SIG-M5 (cell line): Measurements from ENCODE around the gene USH1G.

Source experiments
- DNase-seq: peaks from one replicate; lab custom pipeline; 2025; lab: John Stamatoyannopoulos, UW

Gene USH1G

GRCh38 chr17:74954115-74954514, 31.1 kb upstream of the USH1G start:
- DNase-seq, result no peak

DNA sequence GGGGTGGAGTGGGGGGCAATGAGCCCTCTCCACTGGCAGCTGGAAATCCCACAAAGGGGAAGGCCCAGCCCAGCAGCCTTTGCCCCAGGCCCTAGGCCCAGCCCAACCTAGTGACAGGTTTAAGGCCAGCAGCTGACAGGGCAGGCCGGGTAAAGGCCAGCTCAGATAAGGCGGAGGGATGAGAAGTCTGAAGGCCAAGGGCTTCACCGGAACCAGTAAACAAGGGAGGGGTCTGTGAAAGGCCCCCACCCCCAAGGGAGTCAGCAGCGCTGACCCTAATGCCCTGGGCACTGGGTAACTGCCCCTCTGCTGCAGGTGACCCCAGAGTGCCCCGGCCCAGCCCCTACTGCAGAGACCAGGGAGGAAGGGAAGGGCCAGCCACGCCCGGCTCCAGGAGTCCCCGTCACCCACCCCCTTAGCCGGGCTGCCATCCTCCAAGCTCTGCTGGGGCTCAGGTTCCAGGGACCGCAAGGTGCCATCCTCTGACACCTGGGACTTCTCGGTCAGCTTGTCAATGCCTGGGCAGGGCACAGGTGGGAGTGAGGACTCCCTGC, 30.2 kb upstream of the USH1G start:
- DNase-seq, result no peak

- no peak for DNase-seq
Observed at GRCh38 chr17:74952431-74953133, 29.5 kb upstream of the USH1G start.

DNA sequence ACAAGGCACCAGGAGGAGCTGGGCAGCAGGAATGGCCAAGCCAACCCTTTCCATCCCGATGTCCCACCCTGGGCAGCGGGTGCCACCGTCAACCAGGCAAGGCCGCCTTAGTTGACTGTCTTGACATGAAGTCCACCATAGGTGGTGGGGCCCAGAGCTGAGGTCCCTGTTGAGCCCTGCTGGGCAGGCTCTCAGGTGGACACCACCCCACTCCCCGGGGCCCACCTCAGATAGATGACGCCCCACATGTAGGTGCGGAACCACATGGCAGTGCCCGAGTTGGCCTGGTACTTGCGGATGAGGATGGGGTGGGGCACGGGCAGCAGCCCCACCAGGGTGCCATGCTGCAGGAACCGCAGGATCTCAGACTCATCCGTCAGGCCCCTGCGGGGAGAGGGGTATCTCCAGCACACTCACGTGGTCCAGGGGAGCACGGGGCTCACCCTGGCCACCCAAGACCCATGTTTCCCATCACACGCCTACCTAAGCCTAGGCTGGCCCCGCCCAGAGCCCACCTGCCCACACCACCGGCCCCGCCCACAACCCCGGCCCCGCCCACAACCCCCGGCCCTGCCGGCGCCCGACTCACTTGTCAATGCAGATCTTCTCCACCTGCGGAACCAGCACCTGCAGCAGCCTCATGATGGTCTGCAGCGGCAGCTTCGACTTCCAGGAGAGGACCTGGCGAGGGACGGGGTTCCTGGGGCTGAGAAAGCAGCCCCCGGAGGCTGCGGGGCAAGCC, 28.8 kb upstream of the USH1G start:
- no peak for DNase-seq

- DNase-seq, result no peak
Observed at GRCh38 chr17:74951065-74951464, 28.0 kb upstream of the USH1G start.

GRCh38 chr17:74950207-74950606, 27.2 kb upstream of the USH1G start:
- no peak for DNase-seq

DNA sequence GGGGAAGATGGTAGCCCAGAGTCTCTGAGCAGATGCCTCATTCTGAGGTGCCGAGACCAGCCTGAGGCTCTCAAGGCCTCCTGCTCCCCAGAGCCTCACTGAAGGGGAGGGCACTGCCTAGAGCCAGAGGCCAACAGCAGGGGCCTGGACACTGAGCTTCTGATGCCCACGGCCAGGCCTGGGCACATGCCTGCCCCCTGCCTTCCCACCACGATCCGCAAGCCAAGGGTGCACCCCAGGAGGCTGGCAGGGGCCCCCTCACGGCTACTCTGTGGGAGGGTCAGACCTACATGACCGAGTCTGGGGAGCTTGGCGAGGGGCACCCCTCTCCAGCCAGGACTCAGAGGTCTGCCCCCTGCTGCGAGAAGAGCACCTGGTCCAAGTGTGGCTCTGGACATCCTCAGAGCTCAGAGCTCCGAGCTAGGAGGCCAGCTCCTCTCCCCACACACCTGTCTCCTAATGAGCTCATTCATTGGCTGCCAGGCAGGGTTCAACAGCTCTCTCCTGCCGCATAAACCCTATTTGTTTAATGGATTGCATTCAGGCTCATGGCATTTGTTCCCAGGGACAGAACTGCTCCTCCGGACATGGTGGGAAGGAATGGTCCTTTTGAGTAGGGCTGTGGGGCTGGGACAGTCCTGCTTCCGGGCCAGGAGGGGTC, 26.5 kb upstream of the USH1G start:
- no peak for DNase-seq

DNA sequence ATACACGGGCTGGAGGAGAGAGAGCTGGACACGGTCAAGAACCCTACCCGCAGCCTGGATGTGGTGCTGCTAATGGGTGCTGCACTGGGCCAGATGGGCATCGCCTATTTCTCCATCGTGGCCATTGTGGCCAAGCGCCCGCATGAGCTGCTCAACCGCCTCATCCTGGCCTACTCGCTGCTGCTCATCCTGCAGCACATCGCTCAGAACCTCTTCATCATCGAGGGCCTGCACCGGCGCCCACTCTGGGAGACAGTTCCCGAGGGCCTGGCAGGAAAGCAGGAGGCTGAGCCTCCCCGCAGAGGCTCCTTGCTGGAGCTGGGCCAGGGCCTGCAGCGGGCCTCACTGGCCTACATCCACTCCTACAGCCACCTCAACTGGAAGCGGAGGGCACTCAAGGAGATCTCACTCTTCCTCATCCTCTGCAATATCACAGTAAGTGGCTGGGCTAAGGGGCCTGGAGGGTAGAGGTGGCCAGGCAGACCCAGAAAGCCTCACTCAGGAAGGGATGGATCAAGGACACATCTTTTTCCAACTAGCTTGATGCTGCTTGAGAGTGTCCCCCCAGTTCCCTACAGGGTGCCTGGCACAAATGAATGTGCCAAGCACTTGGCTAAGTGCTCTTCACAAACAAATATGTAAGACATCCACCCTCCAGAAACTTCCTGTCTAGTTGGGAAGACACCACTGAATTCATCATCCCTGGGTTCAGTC, 24.1 kb upstream of the USH1G start:
- DNase-seq, result no peak

DNA sequence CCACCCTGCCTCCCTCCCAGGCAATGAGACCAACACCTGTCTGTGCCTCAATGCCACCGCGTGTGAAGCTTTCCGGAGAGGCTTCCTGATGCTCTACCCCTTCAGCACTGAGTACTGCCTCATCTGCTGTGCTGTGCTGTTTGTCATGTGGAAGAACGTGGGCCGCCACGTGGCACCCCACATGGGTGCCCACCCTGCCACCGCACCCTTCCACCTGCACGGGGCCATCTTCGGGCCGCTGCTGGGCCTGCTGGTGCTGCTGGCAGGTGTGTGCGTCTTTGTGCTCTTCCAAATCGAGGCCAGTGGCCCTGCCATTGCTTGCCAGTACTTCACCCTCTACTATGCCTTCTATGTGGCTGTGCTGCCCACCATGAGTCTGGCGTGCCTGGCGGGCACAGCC, 23.6 kb upstream of the USH1G start:
- DNase-seq, result no peak

DNA sequence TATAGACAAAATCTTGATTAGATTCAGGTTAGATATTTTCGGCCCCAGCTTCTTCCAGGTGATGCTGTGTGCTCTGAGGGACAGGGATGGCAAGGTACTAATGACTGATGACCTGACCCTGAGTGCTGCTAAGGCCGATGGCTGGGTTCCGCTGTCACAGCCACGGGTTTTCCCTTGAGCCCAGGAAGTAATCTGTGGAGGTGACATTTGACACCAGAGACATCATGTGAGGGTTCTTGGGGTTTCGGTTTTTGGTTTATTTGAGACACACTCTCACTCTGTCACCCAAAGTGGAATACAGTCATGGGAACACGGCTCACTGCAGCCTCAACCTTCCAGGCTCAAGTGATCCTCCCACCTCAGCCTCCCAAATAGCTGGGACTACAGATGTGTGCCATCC, 22.5 kb upstream of the USH1G start:
- DNase-seq, result no peak

GRCh38 chr17:74943808-74944522, 20.9 kb upstream of the USH1G start:
- DNase-seq, result no peak

- no peak for DNase-seq
Observed at GRCh38 chr17:74941128-74941725, 18.2 kb upstream of the USH1G start.

DNA sequence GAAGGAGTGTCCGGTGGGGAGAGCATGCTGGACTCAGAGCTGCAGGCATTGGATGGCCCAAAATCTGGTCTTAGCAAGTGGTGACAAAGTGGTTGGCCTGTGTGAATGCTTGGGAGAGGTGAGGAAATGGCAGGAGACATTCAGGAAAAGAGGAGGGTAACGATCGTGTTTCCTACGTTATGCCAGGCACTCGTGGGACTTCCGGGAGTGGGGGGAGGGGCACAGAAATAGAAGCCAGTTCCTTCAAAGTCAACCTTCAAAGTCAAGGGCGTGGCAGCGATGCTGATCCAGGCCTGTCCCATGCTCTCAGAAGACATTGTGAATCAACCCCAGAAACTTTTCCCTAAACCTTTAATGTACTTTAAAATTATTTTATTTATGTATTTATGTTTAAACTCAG, 16.5 kb upstream of the USH1G start:
- no peak for DNase-seq

DNA sequence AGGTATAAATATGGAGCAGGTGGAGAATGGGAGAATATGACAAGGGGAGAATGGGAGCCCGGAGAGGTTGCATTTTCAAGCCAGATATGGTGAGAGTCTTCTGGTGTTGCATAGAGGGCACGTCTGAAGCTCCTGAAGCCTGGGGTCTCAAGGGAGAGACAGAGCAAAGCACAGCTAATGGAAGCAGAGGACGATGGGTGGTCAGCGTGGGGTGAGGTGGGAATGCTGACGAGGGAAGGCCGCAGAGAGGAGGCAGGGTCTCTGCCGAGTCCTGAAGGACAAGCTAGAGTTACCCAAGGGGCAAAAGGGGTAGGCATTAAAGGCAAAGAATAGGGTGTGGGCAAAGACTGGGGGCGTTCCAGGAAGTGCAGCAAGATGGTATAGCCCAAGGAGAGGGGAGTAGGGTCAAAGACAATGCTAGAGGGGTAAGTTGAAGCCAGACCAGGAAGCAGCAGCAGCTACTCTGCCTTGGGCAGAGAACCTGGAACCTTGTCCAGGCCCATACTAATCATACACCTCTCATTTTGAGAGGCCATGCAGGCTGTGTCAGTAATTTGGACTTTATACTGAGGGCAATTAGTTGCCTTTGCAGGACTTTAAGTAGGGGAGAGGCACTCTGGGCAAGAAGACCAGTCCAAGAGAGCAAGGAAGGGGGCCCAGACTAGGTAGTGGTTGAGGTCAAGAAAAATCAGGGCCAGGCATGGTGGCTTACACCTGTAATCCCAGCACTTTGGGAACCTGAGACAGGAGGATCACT, 15.3 kb upstream of the USH1G start:
- DNase-seq, result no peak

- DNase-seq, result no peak
Observed at GRCh38 chr17:74937064-74938051, 14.3 kb upstream of the USH1G start.

DNA sequence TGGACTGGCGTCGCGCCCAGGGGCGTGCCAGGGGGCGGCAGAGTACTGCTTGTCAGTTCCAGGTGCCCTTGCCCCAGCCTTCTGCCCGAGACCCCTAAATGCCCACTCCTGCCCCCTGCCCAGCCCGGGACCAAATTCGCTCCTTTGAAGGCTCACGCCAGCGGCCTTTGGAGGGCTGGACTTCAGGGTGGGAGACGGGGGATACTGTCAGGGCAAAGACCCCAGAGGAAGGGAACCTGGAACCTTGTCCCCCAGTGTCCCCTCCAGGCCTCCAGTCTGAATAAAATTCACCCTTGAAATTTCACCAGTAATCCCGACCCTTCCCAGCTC, 13.4 kb upstream of the USH1G start:
- DNase-seq, result no peak

GRCh38 chr17:74935585-74936469, 12.8 kb upstream of the USH1G start, which contains the start of gene OTOP3:
TSS of gene OTOP3 (plus strand) at chr17:74935898. CDS start at chr17:74935922, 24 bp downstream.
- no peak for DNase-seq

DNA sequence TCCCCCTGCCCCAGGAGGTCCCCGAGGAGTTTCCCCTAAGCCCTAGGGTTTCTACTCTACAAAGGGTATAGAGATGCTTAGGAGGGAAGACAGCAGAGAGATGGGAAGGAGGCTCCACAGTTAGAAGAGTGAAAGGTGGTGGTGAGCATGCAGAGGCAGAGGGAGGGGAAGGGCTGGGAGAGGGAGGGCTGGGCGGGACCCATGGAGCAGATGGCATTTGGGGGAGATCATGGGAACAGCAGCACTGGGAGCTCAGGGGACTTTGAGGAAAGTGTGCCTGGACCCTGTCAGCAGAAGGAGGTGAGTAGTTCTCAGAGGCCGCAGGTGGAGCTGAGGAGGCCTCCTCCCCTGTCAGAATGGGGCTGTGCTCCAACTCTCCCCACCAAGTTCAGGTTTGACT, 12.0 kb upstream of the USH1G start:
- no peak for DNase-seq
